Mononuclear cell (primary cell): ENCODE data around the gene TSHZ2. TPM values are rescaled to one million over a fixed set of nuclear protein-coding genes. Genes with fewer than 3 reads are reported as not detected.

Experiments
- H3K27me3 ChIP-seq: 2 replicates; pipeline ENCODE4 v1.6.0; 2011; ENCODE audit warnings: low read length, control low read depth; ENCODE audit not compliant: insufficient read depth
- H3K4me1 ChIP-seq: 2 replicates; pipeline ENCODE4 v1.5.1; 2011; ENCODE audit warnings: mild to moderate bottlenecking, low read length, control low read depth; ENCODE audit not compliant: insufficient read depth
- H3K4me3 ChIP-seq: 2 replicates; pipeline ENCODE4 v1.5.1; 2011; ENCODE audit warnings: mild to moderate bottlenecking, low read length, moderate library complexity
- H3K9me3 ChIP-seq: 2 replicates; pipeline ENCODE4 v1.5.1; 2011; ENCODE audit warnings: low read depth, mild to moderate bottlenecking, control low read depth, low read length
- total RNA-seq: library from RNA; depleted of rRNA; stranded (reverse); fragments of >200 nt; gene quantifications from one replicate; pipeline ENCODE4 v1.2.3, GENCODE V29; 2012

TSHZ2 gene
- total RNA-seq, 1 donor, result 21.3 TPM

DNA sequence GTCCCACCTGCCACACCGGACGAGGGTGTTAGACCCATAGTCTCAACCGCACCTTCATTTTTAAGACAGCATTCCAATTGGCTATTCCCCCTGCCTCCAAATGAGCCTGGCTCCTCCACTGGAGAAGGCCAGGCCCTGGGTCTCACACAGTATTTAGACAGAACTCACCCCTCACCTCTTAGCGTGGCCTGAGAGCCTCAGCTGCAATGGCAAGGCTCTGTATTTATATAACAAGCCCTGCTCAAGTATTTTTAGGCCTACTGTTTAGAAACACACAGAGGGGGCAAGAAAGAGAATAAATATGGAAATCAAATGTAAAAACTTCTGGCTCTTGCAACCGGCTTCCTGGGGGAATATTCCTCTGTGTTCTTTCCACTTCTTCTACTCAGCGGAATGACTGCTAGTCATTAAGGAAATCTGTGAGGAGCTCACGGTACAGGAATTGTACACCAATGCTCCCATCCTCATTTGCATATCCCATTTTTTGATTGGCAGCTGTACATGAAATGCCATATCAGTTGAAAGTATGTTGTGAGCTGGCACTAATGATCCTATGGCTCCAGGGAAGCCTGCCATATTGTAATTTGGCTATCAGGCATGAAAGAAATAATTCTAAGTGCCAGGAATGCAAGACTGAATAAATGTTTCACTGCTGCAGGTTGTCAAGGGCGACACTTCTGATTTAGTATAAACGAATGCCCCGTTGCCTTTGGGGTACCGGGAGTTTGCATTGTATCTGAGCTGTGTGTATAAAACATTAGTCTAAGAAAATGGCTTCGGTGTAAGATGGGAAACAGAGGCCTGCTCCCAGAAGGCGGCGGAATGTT, 414.0 kb downstream of the TSHZ2 start:
- no peaks in the 10 kb centered on the region for H3K4me1 ChIP-seq
- H3K27me3 ChIP-seq, result no peaks in the 10 kb centered on the region
- H3K4me3 ChIP-seq, result no peak overlapping the region

DNA sequence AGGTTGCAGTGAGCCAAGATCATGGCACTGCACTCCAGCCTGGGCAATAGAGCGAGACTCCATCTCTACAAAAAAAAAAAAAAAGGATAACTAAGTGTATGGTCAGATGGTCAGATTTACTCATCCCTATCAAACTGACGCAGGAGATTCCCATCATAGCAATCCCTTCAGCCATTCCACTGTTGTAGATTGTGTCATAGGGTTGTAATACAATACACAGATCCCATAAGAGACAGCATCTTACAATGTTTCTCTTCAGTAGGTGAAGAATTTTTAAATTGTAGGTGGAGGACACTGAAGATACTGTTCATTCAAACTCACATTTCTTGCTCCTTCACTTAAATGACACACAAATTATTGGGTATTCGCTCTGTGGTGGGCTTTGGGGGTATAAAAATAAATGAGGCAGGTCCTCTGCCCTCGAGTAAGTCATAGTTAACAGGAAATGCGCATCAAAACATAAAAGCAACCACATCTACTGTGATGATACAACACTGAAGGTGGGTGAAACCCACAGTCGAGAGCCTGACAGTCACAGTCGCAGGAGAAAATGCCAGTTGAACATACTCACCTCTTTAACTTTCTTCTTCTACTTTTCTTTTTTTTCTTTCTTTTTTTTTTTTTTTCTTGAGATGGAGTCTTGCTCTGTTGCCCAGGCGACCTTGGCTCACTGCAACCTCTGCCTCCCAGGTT, 416.0 kb downstream of the TSHZ2 start:
- Histone ChIP-seq H3K4me1 (no peaks in the 10 kb centered on the region), H3K27me3 (no peaks in the 10 kb centered on the region), H3K9me3 (no peaks in the 10 kb centered on the region), H3K4me3 (no peak overlapping the region)

More for the DNA sequence above, 414.0 kb downstream of the TSHZ2 start:
- H3K9me3 ChIP-seq, result no peaks in the 10 kb centered on the region

DNA sequence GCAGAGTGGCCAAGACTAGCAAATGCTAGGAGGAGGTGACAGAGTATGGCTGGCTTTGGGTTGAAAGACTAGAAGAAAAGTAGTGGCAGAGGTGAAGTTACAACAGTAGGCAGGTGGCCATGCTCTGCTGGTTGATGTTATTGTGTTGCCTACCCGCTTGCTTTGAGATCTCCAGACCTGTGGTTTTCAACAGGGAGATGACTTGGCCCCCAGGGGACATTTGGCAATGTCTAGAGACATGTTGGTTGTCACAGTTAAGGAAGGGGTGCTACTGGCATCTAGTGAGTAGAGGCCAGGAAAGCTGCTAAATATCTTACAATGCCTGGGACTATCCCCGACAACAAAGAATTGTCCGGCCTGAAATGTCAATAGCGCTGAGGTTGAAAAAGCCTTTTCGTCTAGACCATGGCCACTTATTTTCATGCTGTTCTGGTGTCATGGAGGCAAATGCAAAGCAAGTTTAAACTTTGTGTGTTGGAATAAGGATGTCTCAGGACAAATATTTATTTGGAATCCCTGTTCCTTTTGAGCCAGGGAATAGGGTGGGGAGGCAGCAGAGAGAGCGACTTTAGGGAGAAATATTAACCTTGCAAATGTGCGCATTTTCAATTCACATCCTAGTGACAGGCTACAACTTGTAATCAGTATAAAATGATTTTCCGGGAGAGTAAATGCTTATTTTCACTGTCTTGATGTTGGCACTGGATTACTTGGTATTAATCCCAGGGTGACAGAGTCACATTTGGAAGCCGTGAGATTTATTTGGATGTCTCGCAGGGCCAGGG, 417.6 kb downstream of the TSHZ2 start:
- Histone ChIP-seq H3K9me3 (no peaks in the 10 kb centered on the region), H3K4me3 (no peak overlapping the region), H3K4me1 (no peaks in the 10 kb centered on the region), H3K27me3 (no peaks in the 10 kb centered on the region)

DNA sequence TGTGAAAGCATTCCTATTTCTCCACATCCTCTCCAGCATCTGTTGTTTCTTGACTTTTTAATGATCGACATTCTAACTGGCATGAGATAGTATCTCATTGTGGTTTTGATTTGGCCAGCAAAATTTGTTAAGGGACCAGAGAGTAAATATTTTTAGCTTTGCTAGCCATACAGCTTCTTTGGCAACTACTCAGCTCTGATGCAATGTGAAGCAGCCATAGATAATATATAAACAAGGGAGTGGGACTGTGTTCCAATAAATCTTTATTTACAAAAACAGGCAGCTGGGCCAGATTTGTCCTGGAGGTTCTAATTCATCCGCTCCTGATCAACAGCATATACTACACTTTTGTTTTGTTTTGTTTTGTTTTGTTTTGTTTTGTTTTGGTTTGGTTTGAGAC, 418.6 kb downstream of the TSHZ2 start:
- Histone ChIP-seq H3K27me3 (no peaks in the 10 kb centered on the region), H3K4me1 (no peaks in the 10 kb centered on the region), H3K4me3 (no peak overlapping the region), H3K9me3 (no peaks in the 10 kb centered on the region)

DNA sequence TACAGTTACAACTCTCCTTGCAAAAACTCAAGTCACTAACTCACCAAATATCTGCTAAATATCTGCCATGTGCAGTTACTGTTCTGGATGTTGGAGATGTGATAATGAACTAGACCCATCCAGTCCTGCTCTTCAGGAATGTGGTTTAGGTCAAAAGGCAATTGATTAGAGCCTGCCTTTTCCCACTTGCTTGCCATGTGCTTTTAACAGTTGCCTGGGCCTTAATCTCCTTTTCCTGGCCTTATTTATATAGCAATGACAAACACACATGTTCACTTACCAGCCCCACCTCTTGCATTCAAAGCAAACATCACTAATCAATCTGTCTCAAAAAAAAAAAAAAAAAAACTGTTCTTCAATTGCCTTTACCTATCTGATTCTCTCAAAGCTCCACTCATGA, 422.3 kb downstream of the TSHZ2 start:
- Histone ChIP-seq H3K4me3 (no peak overlapping the region), H3K4me1 (no peaks in the 10 kb centered on the region), H3K9me3 (no peaks in the 10 kb centered on the region), H3K27me3 (no peaks in the 10 kb centered on the region)

DNA sequence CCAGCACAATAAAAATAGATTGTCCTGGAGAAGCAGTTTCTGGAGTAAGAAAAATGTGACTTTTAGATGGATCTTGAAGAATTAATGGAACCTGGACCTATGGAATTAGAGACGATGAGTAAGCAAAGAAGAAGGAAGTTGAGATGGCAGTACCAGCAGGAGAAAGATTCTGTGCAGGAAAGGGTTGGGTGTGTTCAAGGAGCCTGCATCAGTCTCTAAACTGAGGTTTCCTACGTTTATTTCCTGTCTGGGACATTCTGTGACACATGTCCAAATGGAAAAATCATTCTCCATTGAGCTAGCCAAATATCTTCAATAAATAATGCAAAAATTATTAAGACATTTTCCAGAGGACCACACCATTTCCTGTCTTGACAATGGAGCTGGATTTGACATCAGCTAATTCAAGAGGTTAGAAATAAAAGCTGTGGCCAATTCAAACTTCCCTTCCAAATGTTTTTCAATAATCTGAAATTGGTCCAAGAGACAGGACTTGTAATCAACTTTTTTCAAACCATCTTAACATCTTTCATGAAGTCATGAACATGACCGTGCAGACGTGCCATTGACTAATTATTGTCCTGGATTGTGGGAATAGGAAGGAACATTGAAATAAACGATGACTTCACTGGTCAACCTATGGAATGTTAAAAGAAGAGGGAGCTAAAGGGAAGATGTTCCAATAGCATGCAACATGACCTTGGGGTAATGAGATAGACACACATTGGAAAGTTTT, 423.2 kb downstream of the TSHZ2 start:
- Histone ChIP-seq H3K4me1 (no peaks in the 10 kb centered on the region), H3K27me3 (no peaks in the 10 kb centered on the region), H3K9me3 (no peaks in the 10 kb centered on the region), H3K4me3 (no peak overlapping the region)

DNA sequence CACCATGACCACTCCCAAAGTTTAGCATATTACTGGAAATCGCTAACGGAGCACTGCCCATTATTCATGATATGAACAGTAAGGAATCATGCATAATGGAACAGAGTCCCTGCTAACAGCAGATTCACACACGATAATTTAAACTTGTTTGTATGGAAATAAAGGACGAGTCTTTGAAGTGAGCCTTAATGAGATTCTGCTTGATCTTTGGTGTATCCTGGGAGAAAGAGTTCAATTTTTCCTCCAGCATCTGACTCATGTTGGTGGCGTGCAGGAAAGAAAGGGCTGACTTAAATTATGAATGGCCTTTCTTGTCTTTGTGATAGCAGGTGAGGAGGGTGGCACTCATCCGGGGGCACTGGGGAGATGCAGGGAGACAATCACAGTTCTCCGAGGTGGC, 426.9 kb downstream of the TSHZ2 start:
- Histone ChIP-seq H3K27me3 (no peaks in the 10 kb centered on the region), H3K4me1 (no peaks in the 10 kb centered on the region), H3K4me3 (no peak overlapping the region), H3K9me3 (no peaks in the 10 kb centered on the region)

DNA sequence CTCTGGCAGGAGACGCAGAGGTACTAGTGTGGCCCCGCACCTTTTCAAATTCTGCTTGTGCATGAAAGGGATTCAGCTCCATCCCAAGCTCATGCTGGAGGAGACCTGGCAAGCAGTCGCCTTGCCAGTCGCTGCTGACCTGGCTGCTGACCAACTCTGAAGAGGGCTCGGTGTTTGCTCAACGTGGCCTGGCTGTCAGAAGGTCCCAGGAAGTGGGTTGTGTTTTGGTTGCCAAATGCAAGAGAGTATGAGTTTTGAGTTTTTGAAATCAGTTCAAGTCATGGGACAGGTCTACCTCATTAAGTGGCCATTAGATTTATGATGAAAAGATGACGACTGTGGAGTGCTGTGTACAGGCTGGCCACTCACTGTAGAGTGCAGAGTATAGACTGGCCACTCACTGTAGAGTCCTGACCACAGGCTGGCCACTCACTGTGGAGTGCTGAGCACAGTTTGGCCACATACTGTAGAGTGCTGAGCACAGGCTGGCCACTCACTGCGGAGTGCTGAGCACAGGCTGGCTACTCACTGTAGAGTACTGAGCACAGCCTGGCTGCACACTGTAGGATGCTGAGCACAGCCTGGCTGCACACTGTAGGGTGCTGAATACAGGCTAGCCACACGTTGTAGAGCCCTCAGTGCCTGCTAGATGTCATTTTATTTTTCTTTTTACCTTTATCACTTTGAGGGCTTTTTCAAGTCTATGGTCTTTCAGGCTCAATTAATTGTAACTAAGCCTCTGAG, 427.6 kb downstream of the TSHZ2 start:
- Histone ChIP-seq H3K4me3 (no peak overlapping the region), H3K27me3 (no peaks in the 10 kb centered on the region), H3K4me1 (no peaks in the 10 kb centered on the region), H3K9me3 (no peaks in the 10 kb centered on the region)

DNA sequence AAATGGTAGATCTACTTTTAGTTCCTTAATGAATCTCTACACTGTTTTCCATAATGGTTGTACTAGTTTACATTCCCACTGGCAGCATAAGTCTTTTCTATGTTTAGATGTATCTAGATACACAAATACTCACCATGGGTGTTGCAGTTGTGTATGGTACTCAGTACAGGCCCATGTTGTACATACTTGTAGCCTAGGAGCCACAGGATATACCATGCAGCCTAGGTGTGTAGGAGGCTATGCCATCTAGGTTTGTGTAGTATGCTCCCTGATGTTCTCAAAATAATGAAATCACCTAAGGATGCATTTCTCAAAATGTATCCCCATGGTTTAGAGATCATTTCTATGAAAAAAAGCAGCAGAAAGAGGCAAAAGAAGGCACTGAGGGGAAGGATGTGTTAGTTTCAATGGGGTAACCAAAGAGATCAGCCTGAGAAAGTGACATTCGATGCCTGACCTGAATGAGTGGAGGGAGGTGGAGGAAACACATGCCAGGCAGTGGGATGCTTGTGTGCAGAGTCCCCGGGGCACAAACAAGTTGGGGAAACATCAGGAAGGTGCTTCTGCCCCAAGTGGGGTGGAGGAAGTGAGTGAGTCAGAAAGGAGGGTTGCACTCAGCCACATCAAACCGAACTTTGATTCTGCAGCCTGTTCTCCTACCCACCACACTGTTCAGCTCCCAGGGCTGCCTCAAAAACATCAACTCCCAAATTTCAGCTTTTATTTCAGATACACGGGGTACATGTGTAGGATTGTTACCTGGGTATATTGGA, 430.3 kb downstream of the TSHZ2 start:
- no peaks in the 10 kb centered on the region for H3K9me3 ChIP-seq
- H3K4me1 ChIP-seq, result no peaks in the 10 kb centered on the region
- no peaks in the 10 kb centered on the region for H3K27me3 ChIP-seq
- H3K4me3 ChIP-seq, result no peak overlapping the region

DNA sequence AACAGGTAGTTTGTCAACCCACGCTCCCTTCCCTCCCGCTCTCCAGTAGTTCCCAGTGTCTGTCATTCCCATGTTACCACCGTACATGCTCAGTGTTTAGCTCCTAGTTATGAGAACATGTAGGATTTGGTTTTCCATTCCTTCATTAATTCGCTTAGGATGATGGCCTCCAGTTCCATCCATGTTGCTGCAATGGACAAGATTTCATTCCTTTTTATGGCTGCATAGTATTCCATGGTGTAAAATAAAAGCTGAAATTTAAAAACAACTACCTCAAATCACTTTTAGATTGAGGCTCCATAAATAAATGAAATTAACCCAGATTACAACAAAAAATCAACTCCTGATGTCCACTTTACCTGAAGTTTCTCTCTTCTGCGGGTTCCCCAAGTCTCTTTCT, 430.9 kb downstream of the TSHZ2 start:
- Histone ChIP-seq H3K27me3 (no peaks in the 10 kb centered on the region), H3K4me3 (no peak overlapping the region), H3K4me1 (no peaks in the 10 kb centered on the region), H3K9me3 (no peaks in the 10 kb centered on the region)

DNA sequence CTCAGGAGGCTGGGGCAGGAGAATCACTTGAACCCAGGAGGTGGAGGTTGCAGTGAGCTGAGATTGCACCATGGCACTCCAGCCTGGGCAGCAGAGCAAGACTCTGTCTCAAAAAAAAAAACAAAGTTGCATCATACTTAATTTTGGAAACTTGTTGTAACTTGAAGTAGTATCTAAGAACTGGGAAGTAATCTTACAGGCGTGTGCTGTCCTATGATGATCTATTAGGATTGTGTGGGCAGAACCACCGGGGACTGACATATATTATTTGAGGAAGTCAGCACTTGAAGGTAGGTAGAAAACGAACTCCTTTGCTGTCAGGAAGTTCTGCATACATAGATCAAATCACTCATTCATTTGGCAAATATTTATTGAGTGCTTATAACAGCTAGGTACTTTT, 433.0 kb downstream of the TSHZ2 start:
- Histone ChIP-seq H3K27me3 (no peaks in the 10 kb centered on the region), H3K9me3 (no peaks in the 10 kb centered on the region), H3K4me1 (no peaks in the 10 kb centered on the region), H3K4me3 (no peak overlapping the region)

DNA sequence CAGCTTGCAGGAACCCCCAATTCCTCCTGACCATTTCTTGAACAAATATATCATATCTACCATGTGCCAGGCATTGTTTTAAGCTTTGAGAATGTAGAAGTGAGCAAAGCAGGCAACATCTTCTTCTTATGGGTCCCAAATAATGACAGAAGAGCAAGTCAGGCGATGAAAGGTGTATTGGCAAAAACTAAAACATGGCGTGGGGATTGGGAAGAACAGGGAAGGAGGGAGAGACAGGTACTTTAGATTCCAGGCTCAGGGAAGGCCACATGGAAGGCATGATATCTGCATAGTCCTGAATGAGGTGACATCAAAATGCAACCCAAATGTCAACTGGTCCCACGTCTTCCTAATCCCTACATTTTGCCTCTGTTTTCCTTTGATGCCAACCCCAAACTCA, 434.4 kb downstream of the TSHZ2 start:
- Histone ChIP-seq H3K4me3 (no peak overlapping the region), H3K9me3 (no peaks in the 10 kb centered on the region), H3K27me3 (no peaks in the 10 kb centered on the region), H3K4me1 (no peaks in the 10 kb centered on the region)

DNA sequence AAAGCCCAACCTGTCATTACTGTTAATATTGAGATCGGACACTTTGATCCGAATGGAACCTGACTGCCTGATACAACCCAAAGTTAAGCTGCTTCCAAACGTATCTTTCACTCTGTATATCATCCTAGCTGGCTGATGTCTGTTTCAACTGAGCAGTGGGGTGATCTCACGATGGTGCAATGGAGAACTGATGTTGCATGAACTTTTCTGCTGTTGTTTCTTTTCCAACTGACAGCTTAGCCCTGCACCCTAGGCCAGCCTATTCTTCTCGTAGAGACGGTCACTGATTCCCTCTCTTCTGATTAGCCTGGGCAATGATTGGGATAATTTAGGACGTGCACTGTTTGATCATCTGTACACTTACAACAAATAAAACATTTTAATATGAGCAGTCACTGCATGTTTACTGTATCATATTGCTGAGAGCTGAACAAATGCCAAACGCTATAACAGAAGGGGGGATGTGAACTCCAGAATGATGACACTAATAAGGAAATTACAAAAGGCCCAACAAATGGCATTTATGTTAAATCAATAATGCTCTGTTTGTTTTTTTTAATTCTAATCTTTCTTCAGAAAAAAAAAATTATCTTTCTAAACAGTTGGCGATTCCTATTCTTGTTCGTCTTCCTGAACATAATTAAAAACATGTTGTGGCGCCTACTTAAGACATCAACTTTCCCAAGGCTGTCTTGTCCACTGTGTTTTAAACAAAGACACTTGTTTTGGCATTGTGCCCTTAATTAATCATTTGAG, 436.7 kb downstream of the TSHZ2 start:
- Histone ChIP-seq H3K27me3 (no peaks in the 10 kb centered on the region), H3K4me3 (no peak overlapping the region), H3K4me1 (no peaks in the 10 kb centered on the region), H3K9me3 (no peaks in the 10 kb centered on the region)
